Right lobe of liver (tissue), 6 donors: ENCODE measurements around the gene TSHZ1. TPM values are rescaled to one million over a fixed set of nuclear protein-coding genes. Genes with fewer than 3 reads are reported as not detected.

Source experiments
- ATAC-seq, 4 donors: fragments of 200-7000 bp; cut with Tn5 transposase; one replicate each; pipeline ENCODE4 v1.9.1; 2020; ENCODE audit warnings: mild to moderate bottlenecking in 4 of 4, moderate library complexity in 4 of 4
- DNase-seq, 3 donors: peaks; one replicate each; pipeline ENCODE4 v3.0.0-alpha.2; 2020
- H3K27ac ChIP-seq, 3 donors: fragments of 200-600 bp; one replicate each; pipeline ENCODE4 v1.8.0; 2022
- H3K27me3 ChIP-seq, 2 donors: fragments of 200-600 bp; one replicate each; pipeline ENCODE4 v1.8.0; 2022
- H3K36me3 ChIP-seq, 4 donors: fragments of 200-600 bp; sonication (generic) in 1 of 4; one replicate each; pipeline versions ENCODE4 v1.5.1 to v1.8.0; 2017 to 2022; ENCODE audit warnings: control low read depth in 1 of 4
- H3K4me1 ChIP-seq, 4 donors: fragments of 200-600 bp; sonication (generic) in 1 of 4; one replicate each; pipeline versions ENCODE4 v1.5.1 to v1.8.0; 2017 to 2022; ENCODE audit warnings: control low read depth in 1 of 4
- H3K4me3 ChIP-seq, 3 donors: fragments of 200-600 bp; one replicate each; pipeline ENCODE4 v1.8.0; 2022
- H3K9me3 ChIP-seq, 4 donors: fragments of 200-600 bp; sonication (generic) in 1 of 4; one replicate each; pipeline versions ENCODE4 v1.5.1 to v1.8.0; 2017 to 2022; ENCODE audit warnings: control low read depth in 1 of 4
- POLR2A ChIP-seq: fragments of 450-650 bp; IDR thresholded peaks from one replicate; pipeline ENCODE4 v1.6.1; 2017; ENCODE audit warnings: antibody characterized with exemption, mild to moderate bottlenecking
- WGBS: methylation state at CpG from one replicate; pipeline ENCODE4 v1.1.6; 2018; ENCODE audit warnings: low coverage, low lambda C conversion rate; ENCODE audit not compliant: insufficient coverage; ENCODE audit errors: missing lambda C conversion rate; 5-methylcytosine and 5-hydroxymethylcytosine counted together
- intact Hi-C, 2 donors: fragments of 100-400 bp; cut with DNase I; formaldehyde crosslinking; loops; one replicate each; pipeline versions ENCODE4 v1.11.2 to v1.14.1; 2022
- total RNA-seq, 6 experiments: library from RNA; depleted of rRNA in 2 of 6; stranded (reverse); fragments of >200 nt in 2 of 6; fragmentation: NEBNext Ultra II Directional in 3 of 6; extraction: Animal tissue kit (Norgen Biotek cat#: 25700) in 3 of 6; gene quantifications; one replicate each; pipeline versions ENCODE4 v1.1.0 to v1.2.4, GENCODE V29; 2016 to 2023
- TF ChIP-seq, protein P1 (sequence below), 4 donors: fragments of 200-600 bp in 3 of 4; fragments of 450-650 bp in 1 of 4; IDR thresholded peaks; one replicate each; pipeline versions ENCODE4 v1.5.1 to v1.8.0; 2016 to 2022; ENCODE audit warnings: antibody characterized with exemption in 4 of 4, mild to moderate bottlenecking in 2 of 4
- donor health status: DM: no; HTN: yes; CAD: no.
- donor health status: DM: no; HTN: no; CAD: no.
- donor health status: DM: no; HTN: no; CAD: no.
- donor health status: DM: no; HTN: yes; CAD: no.
- donor health status: DM: no; HTN: yes; CAD: no.

TSHZ1 gene
- total RNA-seq, 6 experiments from 2014 or later, result 6.4 to 13.3 (median 9.6) TPM

DNA sequence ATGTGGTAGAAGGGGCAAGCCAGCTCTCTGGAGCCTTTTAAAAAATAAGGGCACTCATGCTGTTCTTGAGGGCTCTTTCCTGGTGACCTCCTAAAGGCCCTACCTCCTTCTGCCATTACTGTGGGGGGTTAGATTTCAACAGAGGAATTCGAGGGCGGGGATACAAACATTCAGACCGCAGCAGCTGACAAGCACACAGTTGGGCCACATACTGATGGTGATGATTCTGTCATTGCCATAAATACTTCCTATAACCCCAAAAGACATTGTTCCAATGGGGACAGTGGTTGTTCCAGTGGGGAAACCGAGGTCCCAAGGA is 67.0 kb downstream of the TSHZ1 start:
- Histone ChIP-seq H3K9me3 (no peaks in the 10 kb centered on the region), H3K27me3 (no peaks in the 10 kb centered on the region), H3K4me3 (no peak overlapping the region), H3K27ac (no peak overlapping the region), H3K36me3 (no peaks in the 10 kb centered on the region), H3K4me1 (no peaks in the 10 kb centered on the region)
- DNase-seq (no peak), ATAC-seq (no peak)
- 100% methylated on average over 1 of the region's 4 CpGs for WGBS
- TF ChIP-seq POLR2A, result no peak
- TF ChIP-seq, protein P1, sequence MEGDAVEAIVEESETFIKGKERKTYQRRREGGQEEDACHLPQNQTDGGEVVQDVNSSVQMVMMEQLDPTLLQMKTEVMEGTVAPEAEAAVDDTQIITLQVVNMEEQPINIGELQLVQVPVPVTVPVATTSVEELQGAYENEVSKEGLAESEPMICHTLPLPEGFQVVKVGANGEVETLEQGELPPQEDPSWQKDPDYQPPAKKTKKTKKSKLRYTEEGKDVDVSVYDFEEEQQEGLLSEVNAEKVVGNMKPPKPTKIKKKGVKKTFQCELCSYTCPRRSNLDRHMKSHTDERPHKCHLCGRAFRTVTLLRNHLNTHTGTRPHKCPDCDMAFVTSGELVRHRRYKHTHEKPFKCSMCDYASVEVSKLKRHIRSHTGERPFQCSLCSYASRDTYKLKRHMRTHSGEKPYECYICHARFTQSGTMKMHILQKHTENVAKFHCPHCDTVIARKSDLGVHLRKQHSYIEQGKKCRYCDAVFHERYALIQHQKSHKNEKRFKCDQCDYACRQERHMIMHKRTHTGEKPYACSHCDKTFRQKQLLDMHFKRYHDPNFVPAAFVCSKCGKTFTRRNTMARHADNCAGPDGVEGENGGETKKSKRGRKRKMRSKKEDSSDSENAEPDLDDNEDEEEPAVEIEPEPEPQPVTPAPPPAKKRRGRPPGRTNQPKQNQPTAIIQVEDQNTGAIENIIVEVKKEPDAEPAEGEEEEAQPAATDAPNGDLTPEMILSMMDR (IDR thresholded peaks at IDR 0.05), result no peak
- intact Hi-C loops, result no loop called here

DNA sequence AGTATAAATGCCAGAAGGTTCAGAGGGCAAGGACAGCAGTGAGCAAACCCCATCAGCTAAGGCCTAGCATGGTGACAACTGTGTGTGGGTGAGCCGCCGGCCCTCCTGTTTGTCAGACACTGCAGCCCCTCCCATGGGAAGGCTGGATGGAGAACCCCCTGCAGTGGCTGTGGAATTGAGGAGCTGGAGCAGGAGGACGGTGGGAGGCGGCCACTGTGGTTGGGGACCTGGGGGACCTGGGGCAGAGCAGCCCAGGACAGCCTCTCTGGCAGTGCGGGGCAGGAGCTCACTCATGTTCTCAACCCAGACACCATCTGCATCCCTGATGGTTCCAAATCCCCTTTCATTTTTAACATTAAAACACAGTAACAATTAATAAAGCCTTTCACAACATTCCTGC is 68.8 kb downstream of the TSHZ1 start:
- no peak for DNase-seq

DNA sequence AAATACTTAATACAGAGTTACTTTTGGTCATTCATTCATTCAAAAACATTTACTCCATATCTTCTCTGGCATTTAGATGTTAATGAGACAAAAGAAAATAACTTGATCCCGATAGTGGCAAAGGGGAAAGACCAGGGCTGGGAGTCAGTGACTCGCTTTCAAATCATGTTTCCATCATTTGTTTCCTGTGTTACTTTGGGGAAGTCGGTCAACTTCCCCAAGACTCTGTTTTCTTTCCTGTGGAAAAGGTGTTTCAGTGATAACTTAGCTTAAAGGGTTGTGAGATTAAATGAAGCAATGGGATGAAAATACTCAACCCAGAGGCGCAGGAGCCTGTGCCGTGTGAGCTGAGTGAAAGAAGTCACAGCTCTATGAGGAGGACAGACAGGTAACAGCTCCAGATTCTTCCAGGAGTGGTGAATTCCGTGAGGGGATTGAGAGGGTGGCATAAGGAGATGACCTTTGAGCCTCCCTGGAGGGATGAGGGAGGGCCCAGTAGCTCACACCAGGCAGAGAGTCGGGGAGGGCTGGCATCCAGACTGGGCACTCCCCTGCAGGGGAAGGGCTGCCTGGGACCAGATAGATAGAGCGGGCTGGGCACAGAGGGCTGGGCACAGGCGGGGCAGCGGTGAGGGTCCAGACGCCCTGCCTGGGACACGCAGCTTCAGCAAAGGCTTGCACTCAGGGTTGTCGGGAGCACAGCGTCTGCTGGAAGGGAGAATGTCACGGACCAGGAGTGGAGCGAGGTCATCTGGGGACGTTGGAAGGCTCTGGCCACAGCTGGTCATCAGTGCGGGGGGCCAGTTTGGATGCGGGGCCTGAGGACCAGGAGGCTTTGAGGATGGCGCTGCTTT is 70.1 kb downstream of the TSHZ1 start:
- H3K4me3 ChIP-seq, result no peak overlapping the region
- intact Hi-C loops, result no loop called here
- ATAC-seq (peak in 2 of 4 donors; percentile 16 to 42), DNase-seq (no peak)
- TF ChIP-seq POLR2A, result no peak
- TF ChIP-seq, protein P1 (IDR thresholded peaks at IDR 0.05), result no peak
- no peaks in the 10 kb centered on the region for H3K9me3 ChIP-seq
- H3K27ac ChIP-seq, result no peak overlapping the region
- no peaks in the 10 kb centered on the region for H3K4me1 ChIP-seq
- H3K36me3 ChIP-seq, result no peaks in the 10 kb centered on the region
- 62% methylated on average over 6 of the region's 20 CpGs for WGBS
- no peaks in the 10 kb centered on the region for H3K27me3 ChIP-seq

More for the DNA sequence above, 68.8 kb downstream of the TSHZ1 start:
- Histone ChIP-seq H3K27me3 (no peaks in the 10 kb centered on the region), H3K36me3 (no peaks in the 10 kb centered on the region), H3K4me1 (no peaks in the 10 kb centered on the region), H3K27ac (no peak overlapping the region), H3K4me3 (no peak overlapping the region), H3K9me3 (no peaks in the 10 kb centered on the region)
- ATAC-seq, result no peak
- TF ChIP-seq, protein P1 (IDR thresholded peaks at IDR 0.05), result no peak
- no peak for TF ChIP-seq POLR2A
- WGBS, result no CpG with 5 or more reads among the region's 5 CpGs
- intact Hi-C loops, result no loop called here

DNA sequence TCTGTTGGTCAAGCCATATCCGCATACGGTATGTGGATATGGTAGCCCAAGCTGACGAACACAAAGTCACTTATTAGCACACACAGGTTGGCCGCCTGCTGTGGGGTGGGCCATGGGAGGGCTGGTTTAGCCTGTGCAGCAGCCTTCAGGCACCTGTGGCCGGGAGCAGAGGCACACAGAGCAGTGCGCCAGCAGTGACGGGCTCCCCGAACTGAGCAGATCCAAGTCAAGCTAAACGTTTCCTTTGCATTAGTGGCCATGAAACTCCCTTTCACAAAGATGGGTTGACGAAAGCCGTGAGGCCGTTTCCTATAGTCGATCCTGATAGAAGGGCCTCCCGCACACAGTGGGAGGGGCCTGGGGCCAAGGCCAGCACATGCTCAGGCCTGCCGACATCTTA is 72.1 kb downstream of the TSHZ1 start:
- Histone ChIP-seq H3K4me3 (no peak overlapping the region), H3K27me3 (no peaks in the 10 kb centered on the region), H3K27ac (no peak overlapping the region), H3K36me3 (peaks cover 0 to 14% (median 7%) of the 10 kb centered on the region in 4 donors), H3K9me3 (no peaks in the 10 kb centered on the region), H3K4me1 (no peaks in the 10 kb centered on the region)
- WGBS, result 94% methylated on average over 5 of the region's 15 CpGs
- intact Hi-C loops, result no loop called here
- TF ChIP-seq, protein P1 (IDR thresholded peaks at IDR 0.05), result no peak
- no peak for TF ChIP-seq POLR2A
- no peak for DNase-seq
- no peak for ATAC-seq
